Adipocyte (in vitro differentiated cells): ENCODE data around the gene HNRNPLL.

Experiments used
- DNase-seq: peaks from one replicate; pipeline ENCODE4 v3.0.0-alpha.2; 2015; ENCODE audit warnings: low read depth
- H3K27me3 ChIP-seq: replicated peaks from 2 replicates; pipeline ENCODE4 v1.7.0; 2013; ENCODE audit warnings: mild to moderate bottlenecking, low read length, moderate library complexity; ENCODE audit not compliant: control insufficient read depth, insufficient read depth
- H3K36me3 ChIP-seq: 2 replicates; pipeline ENCODE4 v1.7.0; 2013; ENCODE audit warnings: low read length, mild to moderate bottlenecking, moderate library complexity; ENCODE audit not compliant: control insufficient read depth, insufficient read depth, severe bottlenecking
- H3K4me1 ChIP-seq: 2 replicates; pipeline ENCODE4 v1.7.0; 2013; ENCODE audit warnings: mild to moderate bottlenecking, low read length, moderate library complexity; ENCODE audit not compliant: control insufficient read depth, insufficient read depth
- H3K4me3 ChIP-seq: 2 replicates; pipeline ENCODE4 v1.7.0; 2013; ENCODE audit warnings: mild to moderate bottlenecking, low read length, moderate library complexity
- H3K9ac ChIP-seq: 2 replicates; pipeline ENCODE4 v1.7.0; 2013; ENCODE audit warnings: mild to moderate bottlenecking, low read length, moderate library complexity
- H3K9me3 ChIP-seq: 2 replicates; pipeline ENCODE4 v1.7.0; 2013; ENCODE audit warnings: mild to moderate bottlenecking, low read length, moderate library complexity; ENCODE audit not compliant: control insufficient read depth

Gene HNRNPLL

DNA sequence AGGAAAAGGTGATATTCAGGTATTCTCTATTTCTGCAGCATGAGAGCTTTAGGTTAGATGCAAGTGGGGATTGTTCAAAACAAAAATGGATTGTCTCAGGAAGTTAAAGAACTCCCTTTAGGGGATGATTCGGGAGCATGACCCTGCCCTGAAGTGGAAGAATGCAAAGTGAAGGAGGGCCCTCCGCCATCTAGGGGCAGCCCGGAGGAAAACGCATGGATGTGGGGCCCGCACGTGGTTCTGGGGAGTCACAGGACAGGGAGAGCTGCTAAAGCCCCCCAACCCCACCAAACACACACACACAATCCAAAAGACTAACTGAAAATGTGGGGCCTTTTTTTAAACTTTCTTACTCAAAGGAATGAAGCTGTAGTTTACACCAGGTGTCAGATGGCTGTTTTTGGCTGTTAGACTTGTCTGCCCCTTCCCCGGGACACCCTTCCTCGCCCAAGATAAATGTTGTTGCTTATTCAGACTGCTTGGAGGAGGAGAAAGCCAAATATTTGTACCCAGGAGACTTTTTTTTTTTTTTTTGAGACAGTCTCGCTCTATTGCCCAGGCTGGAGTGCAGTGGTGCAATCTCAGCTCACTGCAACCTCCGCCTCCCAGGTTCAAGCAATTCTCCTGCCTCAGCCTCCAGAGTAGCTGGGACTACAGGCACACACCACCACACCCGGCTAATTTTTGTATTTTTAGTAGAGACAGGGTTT is 78.8 kb downstream of the HNRNPLL start:
- Histone ChIP-seq H3K27me3 (peaks cover 4% of the 10 kb centered on the region), H3K4me1 (peaks cover 39% of the 10 kb centered on the region), H3K36me3 (no peaks in the 10 kb centered on the region), H3K9ac (no peak overlapping the region), H3K4me3 (no peak overlapping the region), H3K9me3 (no peaks in the 10 kb centered on the region)
- DNase-seq, result no peak

DNA sequence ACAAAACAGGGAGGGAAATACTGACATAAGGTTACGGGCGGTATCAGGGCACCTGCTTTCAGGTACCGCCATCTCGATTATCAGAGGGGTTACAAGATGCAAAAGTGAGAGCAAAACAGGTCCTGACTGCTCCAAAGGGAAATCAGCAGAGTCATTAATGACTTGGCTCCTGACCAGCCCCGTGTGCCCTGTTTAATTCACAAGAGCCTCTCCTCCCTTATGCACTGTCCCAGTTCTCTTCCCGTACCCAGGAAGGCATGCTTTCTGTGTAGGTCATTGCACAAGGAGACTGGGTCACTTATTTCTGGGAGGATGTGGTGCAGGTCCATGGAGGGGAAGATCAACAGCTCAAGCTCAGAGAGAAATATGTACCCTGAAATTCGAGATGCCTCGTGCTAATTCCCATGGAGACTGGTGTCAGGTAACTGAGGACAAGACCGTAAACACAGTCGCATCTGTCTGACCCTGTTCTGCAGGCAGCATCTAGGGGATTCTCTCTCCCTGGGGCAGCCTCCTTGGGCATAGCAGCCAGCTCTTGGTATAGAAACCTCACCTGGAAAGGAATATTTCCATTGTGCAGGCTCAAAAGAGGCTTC is 79.9 kb downstream of the HNRNPLL start:
- Histone ChIP-seq H3K4me3 (no peak overlapping the region), H3K27me3 (peaks cover 4% of the 10 kb centered on the region), H3K4me1 (peaks cover 31% of the 10 kb centered on the region), H3K36me3 (no peaks in the 10 kb centered on the region), H3K9me3 (no peaks in the 10 kb centered on the region), H3K9ac (no peak overlapping the region)
- DNase-seq, result no peak

DNA sequence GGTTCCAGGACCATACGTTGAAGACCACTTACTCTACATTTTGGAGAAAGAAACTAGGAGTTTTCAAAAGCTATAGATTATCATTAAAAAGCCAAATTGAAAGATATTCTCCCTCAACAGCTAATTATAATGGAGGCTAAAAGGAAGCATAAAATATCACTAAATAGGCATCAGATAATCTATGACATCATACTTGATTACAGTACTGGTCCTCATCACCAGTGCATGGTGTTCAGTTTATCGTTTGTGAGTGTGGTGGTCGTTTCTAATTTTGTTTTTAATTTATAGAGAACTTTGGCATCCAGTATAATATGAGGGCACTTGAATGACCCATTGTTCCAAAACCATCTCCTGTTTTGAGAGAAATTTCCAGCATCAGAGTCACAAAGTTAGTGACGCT is 80.9 kb downstream of the HNRNPLL start:
- Histone ChIP-seq H3K9me3 (no peaks in the 10 kb centered on the region), H3K27me3 (peaks cover 4% of the 10 kb centered on the region), H3K4me3 (no peak overlapping the region), H3K36me3 (no peaks in the 10 kb centered on the region), H3K9ac (no peak overlapping the region), H3K4me1 (peaks cover 26% of the 10 kb centered on the region)
- no peak for DNase-seq

- Histone ChIP-seq H3K9me3 (no peaks in the 10 kb centered on the region), H3K4me3 (no peak overlapping the region), H3K36me3 (no peaks in the 10 kb centered on the region), H3K27me3 (no peaks in the 10 kb centered on the region), H3K9ac (peak overlapping the region; percentile 2), H3K4me1 (peaks cover 35% of the 10 kb centered on the region)
- peak; percentile 66 for DNase-seq
Observed at GRCh38 chr2:38517284-38517683, 85.4 kb downstream of the HNRNPLL start.

GRCh38 chr2:38516526-38516925 is 86.2 kb downstream of the HNRNPLL start:
- no peak for DNase-seq
- H3K4me3 ChIP-seq, result no peak overlapping the region
- no peaks in the 10 kb centered on the region for H3K27me3 ChIP-seq
- peaks cover 36% of the 10 kb centered on the region for H3K4me1 ChIP-seq
- no peak overlapping the region for H3K9ac ChIP-seq
- H3K36me3 ChIP-seq, result no peaks in the 10 kb centered on the region
- no peaks in the 10 kb centered on the region for H3K9me3 ChIP-seq

GRCh38 chr2:38516122-38516521 is 86.6 kb downstream of the HNRNPLL start:
- no peaks in the 10 kb centered on the region for H3K27me3 ChIP-seq
- no peaks in the 10 kb centered on the region for H3K36me3 ChIP-seq
- no peaks in the 10 kb centered on the region for H3K9me3 ChIP-seq
- peaks cover 36% of the 10 kb centered on the region for H3K4me1 ChIP-seq
- DNase-seq, result no peak
- peak overlapping the region; percentile 76 for H3K4me3 ChIP-seq
- H3K9ac ChIP-seq, result peak overlapping the region; percentile 86

DNA sequence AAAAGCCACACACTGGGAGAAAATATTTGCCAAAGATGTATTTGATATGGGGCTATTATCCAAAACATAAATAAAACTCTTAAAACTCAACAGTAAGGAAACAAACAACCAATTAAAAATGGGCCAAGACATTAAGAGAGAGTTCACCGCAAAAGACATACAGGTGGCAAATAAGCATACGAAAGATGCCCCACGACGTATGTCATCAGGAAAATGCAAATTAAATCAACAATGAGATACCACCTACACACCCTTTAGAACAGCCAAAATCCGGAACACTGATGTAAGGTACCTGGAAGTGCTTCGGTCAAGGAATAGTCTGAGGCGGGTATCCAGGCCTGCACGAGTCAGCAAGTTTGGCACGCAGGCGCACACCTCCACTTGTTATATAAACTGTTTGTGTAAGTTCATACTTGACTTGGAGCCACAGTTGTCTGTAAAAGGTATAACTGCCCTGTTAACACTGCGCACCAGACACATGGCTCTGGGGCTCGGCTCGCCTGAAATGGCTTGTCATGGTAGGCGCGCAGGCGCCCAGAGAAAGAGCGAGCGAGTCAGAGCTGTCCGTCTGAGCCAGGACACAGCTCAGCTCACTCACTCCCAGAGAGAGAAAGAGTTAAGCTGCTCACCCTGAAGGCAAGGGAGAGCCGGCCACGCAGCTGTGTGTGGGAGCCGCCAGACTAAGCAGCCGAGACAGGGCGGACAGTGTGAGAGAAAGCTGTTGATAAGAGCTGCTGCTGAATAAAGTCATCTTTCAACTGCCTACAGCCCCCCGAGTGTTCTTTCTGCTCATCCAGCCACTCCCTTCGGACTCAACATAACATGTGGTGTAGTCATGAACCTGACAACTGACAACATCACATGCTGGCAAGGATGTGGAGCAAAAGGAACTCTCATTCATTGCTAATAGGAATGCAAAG is 87.3 kb downstream of the HNRNPLL start:
- no peaks in the 10 kb centered on the region for H3K27me3 ChIP-seq
- peak overlapping the region; percentile 86 for H3K9ac ChIP-seq
- no peaks in the 10 kb centered on the region for H3K36me3 ChIP-seq
- peaks cover 36% of the 10 kb centered on the region for H3K4me1 ChIP-seq
- peak overlapping the region; percentile 76 for H3K4me3 ChIP-seq
- DNase-seq, result no peak
- no peaks in the 10 kb centered on the region for H3K9me3 ChIP-seq

GRCh38 chr2:38514603-38515154 is 88.0 kb downstream of the HNRNPLL start:
- Histone ChIP-seq H3K27me3 (no peaks in the 10 kb centered on the region), H3K36me3 (no peaks in the 10 kb centered on the region), H3K4me1 (peaks cover 41% of the 10 kb centered on the region), H3K4me3 (peak overlapping the region; percentile 76), H3K9ac (peak overlapping the region; percentile 86), H3K9me3 (no peaks in the 10 kb centered on the region)
- DNase-seq, result no peak

GRCh38 chr2:38512211-38512610 is 90.5 kb downstream of the HNRNPLL start:
- Histone ChIP-seq H3K9ac (peak overlapping the region; percentile 10), H3K4me3 (no peak overlapping the region), H3K9me3 (no peaks in the 10 kb centered on the region), H3K36me3 (no peaks in the 10 kb centered on the region), H3K4me1 (peaks cover 48% of the 10 kb centered on the region), H3K27me3 (no peaks in the 10 kb centered on the region)
- DNase-seq, result no peak
